ENCODE results near the gene PSAT1.

- TF ChIP-seq EP300 (IDR thresholded peaks at IDR 0.05) = no peak
- TF ChIP-seq, protein P1, sequence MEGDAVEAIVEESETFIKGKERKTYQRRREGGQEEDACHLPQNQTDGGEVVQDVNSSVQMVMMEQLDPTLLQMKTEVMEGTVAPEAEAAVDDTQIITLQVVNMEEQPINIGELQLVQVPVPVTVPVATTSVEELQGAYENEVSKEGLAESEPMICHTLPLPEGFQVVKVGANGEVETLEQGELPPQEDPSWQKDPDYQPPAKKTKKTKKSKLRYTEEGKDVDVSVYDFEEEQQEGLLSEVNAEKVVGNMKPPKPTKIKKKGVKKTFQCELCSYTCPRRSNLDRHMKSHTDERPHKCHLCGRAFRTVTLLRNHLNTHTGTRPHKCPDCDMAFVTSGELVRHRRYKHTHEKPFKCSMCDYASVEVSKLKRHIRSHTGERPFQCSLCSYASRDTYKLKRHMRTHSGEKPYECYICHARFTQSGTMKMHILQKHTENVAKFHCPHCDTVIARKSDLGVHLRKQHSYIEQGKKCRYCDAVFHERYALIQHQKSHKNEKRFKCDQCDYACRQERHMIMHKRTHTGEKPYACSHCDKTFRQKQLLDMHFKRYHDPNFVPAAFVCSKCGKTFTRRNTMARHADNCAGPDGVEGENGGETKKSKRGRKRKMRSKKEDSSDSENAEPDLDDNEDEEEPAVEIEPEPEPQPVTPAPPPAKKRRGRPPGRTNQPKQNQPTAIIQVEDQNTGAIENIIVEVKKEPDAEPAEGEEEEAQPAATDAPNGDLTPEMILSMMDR (IDR thresholded peaks at IDR 0.05) = no peak
These were observed 578 bp upstream of the PSAT1 start for GRCh38 chr9:78296201-78296892.
